Neural cell (in vitro differentiated cells): ENCODE data around the gene KLHL42. TPM values are rescaled to one million over a fixed set of nuclear protein-coding genes. Genes with fewer than 3 reads are reported as not detected.

ENCODE experiments used
- H2AFZ ChIP-seq: fragments of 200-600, 300-800 bp; sonication (generic), shearing (Covaris generic); 2 replicates; pipeline ENCODE4 v1.6.0; 2014; ENCODE audit warnings: low read depth, mild to moderate bottlenecking, antibody characterized with exemption, low read length, moderate library complexity
- H3F3A ChIP-seq: fragments of 200-600 bp; shearing (Covaris generic); 2 replicates; pipeline ENCODE4 v1.6.1; 2016; ENCODE audit warnings: mild to moderate bottlenecking, moderate library complexity, mixed read lengths, antibody characterized with exemption, low read length; ENCODE audit not compliant: insufficient read depth, poor library complexity, severe bottlenecking
- H3K27ac ChIP-seq: fragments of 200-600, 300-800 bp; sonication (generic), shearing (Covaris generic); 2 replicates; pipeline ENCODE4 v1.5.1; 2014; ENCODE audit warnings: mild to moderate bottlenecking, low read length, moderate library complexity
- H3K27me3 ChIP-seq: fragments of 300-800, 200-600 bp; sonication (generic), shearing (Covaris generic); 2 replicates; pipeline ENCODE4 v1.6.0; 2014; ENCODE audit warnings: mild to moderate bottlenecking, low read depth, low read length, moderate library complexity; ENCODE audit not compliant: insufficient read depth
- H3K36me3 ChIP-seq: fragments of 300-800, 200-600 bp; sonication (generic), shearing (Covaris generic); 2 replicates; pipeline ENCODE4 v1.5.1; 2014; ENCODE audit warnings: mild to moderate bottlenecking, antibody characterized with exemption, low read length, moderate library complexity; ENCODE audit not compliant: insufficient read depth
- H3K4me2 ChIP-seq: fragments of 300-800, 200-600 bp; sonication (generic), shearing (Covaris generic); 2 replicates; pipeline ENCODE4 v1.6.0; 2014; ENCODE audit warnings: mild to moderate bottlenecking, low read length
- H3K4me3 ChIP-seq: fragments of 300-800, 200-600 bp; sonication (generic), shearing (Covaris generic); 2 replicates; pipeline ENCODE4 v1.5.1; 2014; ENCODE audit warnings: mild to moderate bottlenecking, low read length, moderate library complexity
- H3K79me2 ChIP-seq: fragments of 200-600 bp; shearing (Covaris generic); replicated peaks from 2 replicates; pipeline ENCODE4 v1.6.0; 2014; ENCODE audit warnings: mild to moderate bottlenecking, low read length, moderate library complexity; ENCODE audit not compliant: insufficient read depth
- H3K9ac ChIP-seq: fragments of 300-800, 200-600 bp; sonication (generic), shearing (Covaris generic); 2 replicates; pipeline ENCODE4 v1.6.1; 2016; ENCODE audit warnings: mild to moderate bottlenecking, low read length, mixed read lengths
- H3K9me2 ChIP-seq: fragments of 200-600 bp; shearing (Covaris generic); 2 replicates; pipeline ENCODE4 v1.6.1; 2016; ENCODE audit warnings: mild to moderate bottlenecking, low read length, mixed read lengths; ENCODE audit not compliant: insufficient read depth
- H3K9me3 ChIP-seq: fragments of 200-600, 300-800 bp; sonication (generic), shearing (Covaris generic); 2 replicates; pipeline ENCODE4 v1.6.1; 2016; ENCODE audit warnings: mild to moderate bottlenecking, mixed run types, low read length, moderate library complexity, mixed read lengths
- H4K20me1 ChIP-seq: fragments of 200-600 bp; shearing (Covaris generic); 2 replicates; pipeline ENCODE4 v1.6.1; 2016; ENCODE audit warnings: mild to moderate bottlenecking, mixed run types; ENCODE audit not compliant: insufficient read depth
- CTCF ChIP-seq: fragments of 450-650 bp; IDR thresholded peaks from 2 replicates; pipeline ENCODE4 v1.5.1; 2014; ENCODE audit warnings: antibody characterized with exemption, mild to moderate bottlenecking, moderate library complexity; ENCODE audit not compliant: poor library complexity, severe bottlenecking
- EP300 ChIP-seq: fragments of 450-650 bp; conservative IDR thresholded peaks from 2 replicates; pipeline ENCODE4 v1.6.1; 2014; ENCODE audit warnings: antibody characterized with exemption, mild to moderate bottlenecking, moderate library complexity; ENCODE audit not compliant: poor library complexity, severe bottlenecking
- EZH2 ChIP-seq: fragments of 200-600, 300-800 bp; shearing (Covaris generic), sonication (generic); IDR thresholded peaks from 2 replicates; pipeline ENCODE4 v1.6.1; 2014; ENCODE audit warnings: antibody characterized with exemption, low read length, borderline replicate concordance, mild to moderate bottlenecking; ENCODE audit not compliant: insufficient read depth, poor library complexity, severe bottlenecking
- MXI1 ChIP-seq: fragments of 450-650 bp; conservative IDR thresholded peaks from 2 replicates; pipeline ENCODE4 v1.6.1; 2014; ENCODE audit warnings: antibody characterized with exemption, mild to moderate bottlenecking; ENCODE audit not compliant: poor library complexity, severe bottlenecking
- POLR2AphosphoS5 ChIP-seq: IDR thresholded peaks from 2 replicates; pipeline ENCODE4 v1.6.1; 2012
- RAD21 ChIP-seq: fragments of 450-650 bp; conservative IDR thresholded peaks from 2 replicates; pipeline ENCODE4 v1.6.1; 2014; ENCODE audit warnings: antibody characterized with exemption, mild to moderate bottlenecking, moderate library complexity
- SMC3 ChIP-seq: fragments of 450-650 bp; conservative IDR thresholded peaks from 2 replicates; pipeline ENCODE4 v1.6.1; 2014; ENCODE audit warnings: antibody characterized with exemption, mild to moderate bottlenecking, moderate library complexity; ENCODE audit not compliant: poor library complexity
- TAF1 ChIP-seq: IDR thresholded peaks from 2 replicates; pipeline ENCODE4 v1.6.1; 2012; ENCODE audit warnings: low read depth
- polyA plus RNA-seq: library from polyadenylated mRNA; depleted of rRNA; stranded (reverse); fragments of >200 nt; gene quantifications from 2 replicates; pipeline ENCODE4 v1.2.3, GENCODE V29; 2014
- TF ChIP-seq, protein P1 (sequence below): IDR thresholded peaks from 2 replicates; pipeline ENCODE4 v1.6.1; 2012; ENCODE audit warnings: borderline replicate concordance

KLHL42 gene
- polyA plus RNA-seq, 1 donor from 2014 or later, result 52.2 TPM

DNA sequence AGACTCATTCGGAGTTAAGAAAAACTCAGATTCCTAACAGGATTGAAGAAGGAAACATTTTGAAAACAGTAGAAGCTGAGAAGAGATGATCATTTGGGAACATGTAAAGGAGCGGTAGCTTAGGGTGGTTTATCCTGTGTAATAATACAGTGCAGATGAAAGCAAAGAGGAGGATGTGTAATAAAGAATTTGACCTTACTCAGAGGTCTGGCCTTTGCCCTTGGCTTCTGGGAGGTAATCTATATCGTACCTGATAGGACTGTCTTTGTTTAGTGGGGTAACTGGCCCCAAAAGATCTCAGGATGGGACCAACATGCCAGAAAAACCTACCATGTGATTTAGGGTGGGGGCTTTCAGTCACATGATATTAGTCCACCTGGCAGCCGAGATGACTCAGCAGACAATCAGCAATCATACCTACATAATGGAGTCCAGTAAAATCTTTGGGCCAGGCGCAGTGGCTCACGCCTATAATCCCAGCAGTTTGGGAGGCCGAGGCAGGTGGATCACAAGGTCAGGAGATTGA is 23.3 kb upstream of the KLHL42 start:
- Histone ChIP-seq H3K27ac (no peak overlapping the region), H3K9me2 (no peaks in the 10 kb centered on the region), H3K9ac (no peak overlapping the region), H4K20me1 (no peaks in the 10 kb centered on the region), H3K4me2 (no peak overlapping the region), H3K9me3 (no peaks in the 10 kb centered on the region), H3K36me3 (no peaks in the 10 kb centered on the region), H3K27me3 (no peaks in the 10 kb centered on the region), H3K4me3 (no peak overlapping the region), H3F3A (no peaks in the 10 kb centered on the region), H3K79me2 (no peaks in the 10 kb centered on the region), H2AFZ (no peak overlapping the region)
- TF ChIP-seq TAF1 (no peak), EP300 (no peak), EZH2 (no peak), CTCF (no peak), MXI1 (no peak), SMC3 (no peak), RAD21 (no peak), POLR2AphosphoS5 (no peak)
- TF ChIP-seq, protein P1, sequence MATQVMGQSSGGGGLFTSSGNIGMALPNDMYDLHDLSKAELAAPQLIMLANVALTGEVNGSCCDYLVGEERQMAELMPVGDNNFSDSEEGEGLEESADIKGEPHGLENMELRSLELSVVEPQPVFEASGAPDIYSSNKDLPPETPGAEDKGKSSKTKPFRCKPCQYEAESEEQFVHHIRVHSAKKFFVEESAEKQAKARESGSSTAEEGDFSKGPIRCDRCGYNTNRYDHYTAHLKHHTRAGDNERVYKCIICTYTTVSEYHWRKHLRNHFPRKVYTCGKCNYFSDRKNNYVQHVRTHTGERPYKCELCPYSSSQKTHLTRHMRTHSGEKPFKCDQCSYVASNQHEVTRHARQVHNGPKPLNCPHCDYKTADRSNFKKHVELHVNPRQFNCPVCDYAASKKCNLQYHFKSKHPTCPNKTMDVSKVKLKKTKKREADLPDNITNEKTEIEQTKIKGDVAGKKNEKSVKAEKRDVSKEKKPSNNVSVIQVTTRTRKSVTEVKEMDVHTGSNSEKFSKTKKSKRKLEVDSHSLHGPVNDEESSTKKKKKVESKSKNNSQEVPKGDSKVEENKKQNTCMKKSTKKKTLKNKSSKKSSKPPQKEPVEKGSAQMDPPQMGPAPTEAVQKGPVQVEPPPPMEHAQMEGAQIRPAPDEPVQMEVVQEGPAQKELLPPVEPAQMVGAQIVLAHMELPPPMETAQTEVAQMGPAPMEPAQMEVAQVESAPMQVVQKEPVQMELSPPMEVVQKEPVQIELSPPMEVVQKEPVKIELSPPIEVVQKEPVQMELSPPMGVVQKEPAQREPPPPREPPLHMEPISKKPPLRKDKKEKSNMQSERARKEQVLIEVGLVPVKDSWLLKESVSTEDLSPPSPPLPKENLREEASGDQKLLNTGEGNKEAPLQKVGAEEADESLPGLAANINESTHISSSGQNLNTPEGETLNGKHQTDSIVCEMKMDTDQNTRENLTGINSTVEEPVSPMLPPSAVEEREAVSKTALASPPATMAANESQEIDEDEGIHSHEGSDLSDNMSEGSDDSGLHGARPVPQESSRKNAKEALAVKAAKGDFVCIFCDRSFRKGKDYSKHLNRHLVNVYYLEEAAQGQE, result no peak

GRCh38 chr12:27762757-27763156 is 17.3 kb upstream of the KLHL42 start:
- TF ChIP-seq SMC3 (no peak), EZH2 (no peak), POLR2AphosphoS5 (no peak), CTCF (no peak), EP300 (no peak), MXI1 (no peak), TAF1 (no peak), RAD21 (no peak)
- TF ChIP-seq, protein P1, result no peak
- no peaks in the 10 kb centered on the region for H3K27me3 ChIP-seq
- no peaks in the 10 kb centered on the region for H3K9me2 ChIP-seq
- H4K20me1 ChIP-seq, result no peaks in the 10 kb centered on the region
- H3K9ac ChIP-seq, result no peak overlapping the region
- no peak overlapping the region for H3K4me3 ChIP-seq
- H3K27ac ChIP-seq, result no peak overlapping the region
- no peaks in the 10 kb centered on the region for H3K79me2 ChIP-seq
- H3K9me3 ChIP-seq, result no peaks in the 10 kb centered on the region
- no peak overlapping the region for H2AFZ ChIP-seq
- H3K36me3 ChIP-seq, result no peaks in the 10 kb centered on the region
- no peak overlapping the region for H3K4me2 ChIP-seq
- H3F3A ChIP-seq, result no peaks in the 10 kb centered on the region
